Measurements from ENCODE around the gene ARHGAP23. TPM values are rescaled to one million over a fixed set of nuclear protein-coding genes. Genes with fewer than 3 reads are reported as not detected.

ARHGAP23 gene
- total and polyA plus RNA-seq, 10 of the 15 experiments (the other 5 are each of a cell fraction or from before 2014, with no cell fraction given): 0.23 to 5.8 (median 2.1) TPM

DNA sequence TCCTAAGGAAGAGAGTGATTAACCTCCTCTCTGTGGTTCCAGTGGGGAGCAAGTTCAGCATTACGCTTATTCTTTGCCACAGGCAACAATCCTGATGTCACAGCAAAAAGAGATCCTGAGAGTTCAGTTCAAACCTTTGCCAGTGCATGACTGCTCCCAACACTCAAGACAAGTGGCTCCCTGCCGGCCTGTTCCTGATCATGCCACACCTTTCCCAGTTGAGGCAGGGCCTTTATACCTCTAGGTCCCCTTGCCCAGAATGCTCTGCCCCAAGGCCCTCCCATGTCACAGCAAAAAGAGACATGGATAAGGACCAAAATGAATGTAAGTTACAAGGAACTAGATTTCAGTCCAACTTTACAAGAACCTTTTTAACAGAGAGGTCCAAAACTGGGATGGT lies 31.0 kb upstream of the ARHGAP23 start:
- ChIA-PET CTCF (interaction anchor here (3.1 kb wide), 1 partner anchor 48 kb away, joined by 12 read pairs; no protein-coding TSS in a partner anchor), SMC1A (ENCODE audit: uncharacterized antibody, unreplicated experiment) (no interaction called here), RAD21 (ENCODE audit: unreplicated experiment) (no interaction called here), POLR2A (no interaction called here)
- no peaks in the 10 kb centered on the region for H3K79me2 ChIP-seq (ENCODE audit: control insufficient read depth, insufficient read depth, low read length)
- in situ Hi-C loops (cut with MboI): loop anchor here (25.0 kb wide), 2 partner anchors 560 to 885 kb away; no protein-coding TSS in a partner anchor
- DNase-seq (ENCODE audit: low read depth, low spot score) (no peak), ATAC-seq (no peak), FAIRE-seq (no peak)
- no peak overlapping the region for H3K27ac ChIP-seq (ENCODE audit: control insufficient read depth, insufficient read depth)
- H3K4me3 ChIP-seq: no peak overlapping the region
- TF ChIP-seq SRF (IDR thresholded peaks at IDR 0.05; ENCODE audit: low read depth in 2 of 2, low read length in 2 of 2): no peak
- no peak for TF ChIP-seq NR2C1 (IDR thresholded peaks at IDR 0.05)
- no peak for TF ChIP-seq HDAC6 (IDR thresholded peaks at IDR 0.05; ENCODE audit: unreplicated experiment)
- TF ChIP-seq MEF2A (IDR thresholded peaks at IDR 0.05; ENCODE audit: insufficient read depth, low read depth, low read length): no peak
- no peak for TF ChIP-seq MYB (IDR thresholded peaks at IDR 0.05; ENCODE audit: borderline replicate concordance, low read depth, low read length)
- TF ChIP-seq, protein P1, sequence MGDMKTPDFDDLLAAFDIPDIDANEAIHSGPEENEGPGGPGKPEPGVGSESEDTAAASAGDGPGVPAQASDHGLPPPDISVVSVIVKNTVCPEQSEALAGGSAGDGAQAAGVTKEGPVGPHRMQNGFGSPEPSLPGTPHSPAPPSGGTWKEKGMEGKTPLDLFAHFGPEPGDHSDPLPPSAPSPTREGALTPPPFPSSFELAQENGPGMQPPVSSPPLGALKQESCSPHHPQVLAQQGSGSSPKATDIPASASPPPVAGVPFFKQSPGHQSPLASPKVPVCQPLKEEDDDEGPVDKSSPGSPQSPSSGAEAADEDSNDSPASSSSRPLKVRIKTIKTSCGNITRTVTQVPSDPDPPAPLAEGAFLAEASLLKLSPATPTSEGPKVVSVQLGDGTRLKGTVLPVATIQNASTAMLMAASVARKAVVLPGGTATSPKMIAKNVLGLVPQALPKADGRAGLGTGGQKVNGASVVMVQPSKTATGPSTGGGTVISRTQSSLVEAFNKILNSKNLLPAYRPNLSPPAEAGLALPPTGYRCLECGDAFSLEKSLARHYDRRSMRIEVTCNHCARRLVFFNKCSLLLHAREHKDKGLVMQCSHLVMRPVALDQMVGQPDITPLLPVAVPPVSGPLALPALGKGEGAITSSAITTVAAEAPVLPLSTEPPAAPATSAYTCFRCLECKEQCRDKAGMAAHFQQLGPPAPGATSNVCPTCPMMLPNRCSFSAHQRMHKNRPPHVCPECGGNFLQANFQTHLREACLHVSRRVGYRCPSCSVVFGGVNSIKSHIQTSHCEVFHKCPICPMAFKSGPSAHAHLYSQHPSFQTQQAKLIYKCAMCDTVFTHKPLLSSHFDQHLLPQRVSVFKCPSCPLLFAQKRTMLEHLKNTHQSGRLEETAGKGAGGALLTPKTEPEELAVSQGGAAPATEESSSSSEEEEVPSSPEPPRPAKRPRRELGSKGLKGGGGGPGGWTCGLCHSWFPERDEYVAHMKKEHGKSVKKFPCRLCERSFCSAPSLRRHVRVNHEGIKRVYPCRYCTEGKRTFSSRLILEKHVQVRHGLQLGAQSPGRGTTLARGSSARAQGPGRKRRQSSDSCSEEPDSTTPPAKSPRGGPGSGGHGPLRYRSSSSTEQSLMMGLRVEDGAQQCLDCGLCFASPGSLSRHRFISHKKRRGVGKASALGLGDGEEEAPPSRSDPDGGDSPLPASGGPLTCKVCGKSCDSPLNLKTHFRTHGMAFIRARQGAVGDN (IDR thresholded peaks at IDR 0.05): no peak
- TF ChIP-seq ZNF622 (IDR thresholded peaks at IDR 0.05): no peak
- no peak for TF ChIP-seq STAT3 (IDR thresholded peaks at IDR 0.05; ENCODE audit: low read depth, low read length)
- TF ChIP-seq SPI1 (IDR thresholded peaks at IDR 0.05; ENCODE audit: borderline replicate concordance, insufficient read depth, low read depth, low read length): no peak
- TF ChIP-seq, protein P2, sequence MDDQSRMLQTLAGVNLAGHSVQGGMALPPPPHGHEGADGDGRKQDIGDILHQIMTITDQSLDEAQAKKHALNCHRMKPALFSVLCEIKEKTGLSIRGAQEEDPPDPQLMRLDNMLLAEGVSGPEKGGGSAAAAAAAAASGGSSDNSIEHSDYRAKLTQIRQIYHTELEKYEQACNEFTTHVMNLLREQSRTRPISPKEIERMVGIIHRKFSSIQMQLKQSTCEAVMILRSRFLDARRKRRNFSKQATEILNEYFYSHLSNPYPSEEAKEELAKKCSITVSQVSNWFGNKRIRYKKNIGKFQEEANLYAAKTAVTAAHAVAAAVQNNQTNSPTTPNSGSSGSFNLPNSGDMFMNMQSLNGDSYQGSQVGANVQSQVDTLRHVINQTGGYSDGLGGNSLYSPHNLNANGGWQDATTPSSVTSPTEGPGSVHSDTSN (IDR thresholded peaks at IDR 0.05; ENCODE audit: insufficient replicate concordance, low read depth, low read length): no peak
- TF ChIP-seq CHD4 (IDR thresholded peaks at IDR 0.05): no peak
- no peak for TF ChIP-seq SREBF1 (IDR thresholded peaks at IDR 0.05; ENCODE audit: low read length)
- no peak for TF ChIP-seq KLF5 (IDR thresholded peaks at IDR 0.05; ENCODE audit: partially characterized antibody)
- no peak for TF ChIP-seq RB1 (IDR thresholded peaks at IDR 0.05; ENCODE audit: borderline replicate concordance)
- TF ChIP-seq BMI1 (IDR thresholded peaks at IDR 0.05; ENCODE audit: borderline replicate concordance): no peak
- no peak overlapping the region for H2AFZ ChIP-seq (ENCODE audit: control insufficient read depth, low read depth, low read length)
- H3K4me1 ChIP-seq (ENCODE audit: control insufficient read depth, insufficient read depth, low read length): no peaks in the 10 kb centered on the region
- no peaks in the 10 kb centered on the region for H3K27me3 ChIP-seq (replicated peaks in 1 of 2; ENCODE audit: control insufficient read depth in 2 of 2, insufficient read depth in 2 of 2, low read length in 1 of 2)
- H3K9ac ChIP-seq (ENCODE audit: control insufficient read depth, insufficient read depth, low read length): no peak overlapping the region
- intact Hi-C loops (cut with micrococcal nuclease; ENCODE audit: unreplicated experiment): no loop called here
- H4K20me1 ChIP-seq (ENCODE audit: control insufficient read depth, insufficient read depth): no peaks in the 10 kb centered on the region
- H3K9me3 ChIP-seq (replicated peaks; ENCODE audit: control insufficient read depth, insufficient read depth, low read length): no peaks in the 10 kb centered on the region
- no TSS peak for BruUV-seq (replicated peaks)
- H3K4me2 ChIP-seq (ENCODE audit: control insufficient read depth, insufficient read depth): no peak overlapping the region
- H3K36me3 ChIP-seq (ENCODE audit: control insufficient read depth in 2 of 2, insufficient read depth in 2 of 2, low read length in 1 of 2): peaks cover 7 to 12% of the 10 kb centered on the region in 2 experiments; a peak in 3 of 4 replicates
- 87% methylated on average over 2 of the region's 2 CpGs for WGBS (ENCODE audit: insufficient coverage, insufficient replicate concordance, low lambda C conversion rate, missing lambda C conversion rate)
